ENCODE data around the gene RPS24.

RPS24 gene

DNA sequence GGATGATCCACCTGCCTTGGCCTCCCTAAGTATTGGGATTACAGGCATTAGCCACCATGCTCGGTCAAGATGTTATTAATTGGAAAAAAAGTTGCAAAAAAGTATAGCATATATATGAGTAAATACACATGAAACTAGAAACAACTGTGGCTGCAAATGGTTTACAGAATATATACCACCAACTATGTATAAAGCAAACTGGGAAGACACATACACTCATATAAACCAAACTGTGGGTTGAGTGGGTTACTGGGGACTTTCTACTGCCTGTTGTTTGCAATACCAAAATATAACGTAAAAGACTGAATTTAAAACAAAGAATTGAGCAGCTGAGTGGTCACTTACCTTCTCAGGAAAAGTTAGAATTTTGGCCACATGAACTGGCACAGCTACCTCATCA, 12.5 kb upstream of the RPS24 start:
- no peaks in the 10 kb centered on the region for H3K4me1 ChIP-seq (ENCODE audit: control insufficient read depth, low read length)
- no peak overlapping the region for H3K27ac ChIP-seq (ENCODE audit: low read depth, low read length)
- no peak overlapping the region for H3K4me2 ChIP-seq (ENCODE audit: low read length)
- TF ChIP-seq EZH2phosphoT487 (IDR thresholded peaks at IDR 0.05; ENCODE audit: borderline replicate concordance, low read length): no peak
- TF ChIP-seq, protein P1, sequence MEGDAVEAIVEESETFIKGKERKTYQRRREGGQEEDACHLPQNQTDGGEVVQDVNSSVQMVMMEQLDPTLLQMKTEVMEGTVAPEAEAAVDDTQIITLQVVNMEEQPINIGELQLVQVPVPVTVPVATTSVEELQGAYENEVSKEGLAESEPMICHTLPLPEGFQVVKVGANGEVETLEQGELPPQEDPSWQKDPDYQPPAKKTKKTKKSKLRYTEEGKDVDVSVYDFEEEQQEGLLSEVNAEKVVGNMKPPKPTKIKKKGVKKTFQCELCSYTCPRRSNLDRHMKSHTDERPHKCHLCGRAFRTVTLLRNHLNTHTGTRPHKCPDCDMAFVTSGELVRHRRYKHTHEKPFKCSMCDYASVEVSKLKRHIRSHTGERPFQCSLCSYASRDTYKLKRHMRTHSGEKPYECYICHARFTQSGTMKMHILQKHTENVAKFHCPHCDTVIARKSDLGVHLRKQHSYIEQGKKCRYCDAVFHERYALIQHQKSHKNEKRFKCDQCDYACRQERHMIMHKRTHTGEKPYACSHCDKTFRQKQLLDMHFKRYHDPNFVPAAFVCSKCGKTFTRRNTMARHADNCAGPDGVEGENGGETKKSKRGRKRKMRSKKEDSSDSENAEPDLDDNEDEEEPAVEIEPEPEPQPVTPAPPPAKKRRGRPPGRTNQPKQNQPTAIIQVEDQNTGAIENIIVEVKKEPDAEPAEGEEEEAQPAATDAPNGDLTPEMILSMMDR (IDR thresholded peaks at IDR 0.05; ENCODE audit: low read depth, low read length, poor library complexity, severe bottlenecking): no peak
- no peaks in the 10 kb centered on the region for H3F3A ChIP-seq (ENCODE audit: control insufficient read depth, insufficient read depth)
- H3K9me2 ChIP-seq (replicated peaks; ENCODE audit: control insufficient read depth, low read length): no peaks in the 10 kb centered on the region
- peaks cover 2% of the 10 kb centered on the region for H3K79me2 ChIP-seq (ENCODE audit: control insufficient read depth, low read length)
- H4K20me1 ChIP-seq (ENCODE audit: control insufficient read depth, insufficient read depth, low read depth, low read length): no peaks in the 10 kb centered on the region
- H3K36me3 ChIP-seq (ENCODE audit: control insufficient read depth, low read length): peaks cover 86% of the 10 kb centered on the region
- no peaks in the 10 kb centered on the region for H3K9me3 ChIP-seq (ENCODE audit: control insufficient read depth, insufficient read depth, low read length)
- H3K27me3 ChIP-seq (ENCODE audit: control insufficient read depth, low read length): no peaks in the 10 kb centered on the region
- no peak overlapping the region for H3K4me3 ChIP-seq (ENCODE audit: low read length)

DNA sequence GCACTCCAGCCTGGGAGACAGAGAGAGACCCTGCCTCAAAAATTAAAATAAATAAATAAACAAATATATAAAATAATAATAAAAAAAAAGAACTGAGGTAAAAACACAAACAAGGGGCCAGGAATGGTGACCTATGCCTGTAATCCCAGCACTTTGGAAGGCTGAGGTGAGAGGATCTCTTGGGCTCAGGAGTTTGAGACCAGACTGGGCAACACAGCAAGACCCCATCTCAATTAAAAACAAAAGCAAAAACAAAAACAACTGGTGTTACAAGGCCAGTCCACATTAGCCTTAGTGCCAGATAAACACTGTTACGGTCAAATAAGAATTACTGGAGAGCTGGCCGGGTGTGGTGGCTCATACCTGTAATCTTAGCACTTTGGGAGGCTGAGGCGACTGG, 9.9 kb upstream of the RPS24 start:
- no peaks in the 10 kb centered on the region for H3F3A ChIP-seq (ENCODE audit: control insufficient read depth, insufficient read depth)
- H3K4me3 ChIP-seq (ENCODE audit: low read length): no peak overlapping the region

DNA sequence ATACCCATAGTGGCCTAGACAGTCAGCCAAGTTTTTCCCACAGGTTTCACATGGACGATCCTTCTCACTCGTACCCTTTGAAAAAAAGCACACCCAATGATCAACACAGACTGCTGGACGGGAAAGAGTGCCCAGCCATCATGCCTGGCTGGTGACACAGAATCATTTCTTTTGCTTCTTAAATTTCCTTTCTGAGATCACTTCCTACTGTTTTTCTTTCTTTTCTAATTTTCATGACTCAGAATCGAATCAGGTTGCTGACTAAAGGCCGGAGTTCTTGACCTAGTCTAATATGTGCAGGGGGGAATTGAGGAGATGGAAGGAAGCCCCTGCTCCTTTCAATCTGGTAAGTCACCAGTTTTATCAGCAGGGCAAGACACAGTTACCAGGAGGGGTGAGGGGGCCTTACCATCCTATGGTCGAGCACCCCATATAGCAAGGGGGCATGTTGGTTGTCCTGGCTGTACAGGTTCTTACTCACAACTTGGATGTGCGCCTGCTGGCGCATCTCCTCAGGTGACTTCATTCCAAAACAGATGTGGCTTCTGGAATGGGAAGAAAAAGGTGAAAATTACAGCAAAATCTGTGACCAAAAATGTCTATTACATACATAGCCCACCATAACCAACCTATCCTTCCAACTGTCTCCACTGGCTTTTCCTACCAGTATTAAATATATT, 7.8 kb upstream of the RPS24 start:
- Histone ChIP-seq H3K4me2 (ENCODE audit: low read length) (no peak overlapping the region), H3K79me2 (ENCODE audit: control insufficient read depth, low read length) (peaks cover 33% of the 10 kb centered on the region), H3K36me3 (ENCODE audit: control insufficient read depth, low read length) (peaks cover 74% of the 10 kb centered on the region), H3K27me3 (ENCODE audit: control insufficient read depth, low read length) (no peaks in the 10 kb centered on the region), H3K9me3 (ENCODE audit: control insufficient read depth, insufficient read depth, low read length) (no peaks in the 10 kb centered on the region), H3K4me1 (ENCODE audit: control insufficient read depth, low read length) (peaks cover 18% of the 10 kb centered on the region), H3F3A (ENCODE audit: control insufficient read depth, insufficient read depth) (0 out of 2 replicates have a peak, but pooled peaks cover 3% of the 10 kb centered on the region), H3K27ac (ENCODE audit: low read depth, low read length) (no peak overlapping the region), H3K4me3 (ENCODE audit: low read length) (no peak overlapping the region), H3K9me2 (replicated peaks; ENCODE audit: control insufficient read depth, low read length) (no peaks in the 10 kb centered on the region), H4K20me1 (ENCODE audit: control insufficient read depth, insufficient read depth, low read depth, low read length) (no peaks in the 10 kb centered on the region)
- TF ChIP-seq, protein P1 (IDR thresholded peaks at IDR 0.05; ENCODE audit: low read depth, low read length, poor library complexity, severe bottlenecking): no peak
- no peak for TF ChIP-seq EZH2phosphoT487 (IDR thresholded peaks at IDR 0.05; ENCODE audit: borderline replicate concordance, low read length)

More for the DNA sequence above, 9.9 kb upstream of the RPS24 start:
- no peak overlapping the region for H3K4me2 ChIP-seq (ENCODE audit: low read length)
- TF ChIP-seq, protein P1 (IDR thresholded peaks at IDR 0.05; ENCODE audit: low read depth, low read length, poor library complexity, severe bottlenecking): no peak
- TF ChIP-seq EZH2phosphoT487 (IDR thresholded peaks at IDR 0.05; ENCODE audit: borderline replicate concordance, low read length): no peak
- H3K79me2 ChIP-seq (ENCODE audit: control insufficient read depth, low read length): peaks cover 27% of the 10 kb centered on the region
- H3K9me3 ChIP-seq (ENCODE audit: control insufficient read depth, insufficient read depth, low read length): no peaks in the 10 kb centered on the region
- H3K27me3 ChIP-seq (ENCODE audit: control insufficient read depth, low read length): no peaks in the 10 kb centered on the region
- no peak overlapping the region for H3K27ac ChIP-seq (ENCODE audit: low read depth, low read length)
- H3K36me3 ChIP-seq (ENCODE audit: control insufficient read depth, low read length): peaks cover 80% of the 10 kb centered on the region
- H4K20me1 ChIP-seq (ENCODE audit: control insufficient read depth, insufficient read depth, low read depth, low read length): no peaks in the 10 kb centered on the region
- no peaks in the 10 kb centered on the region for H3K9me2 ChIP-seq (replicated peaks; ENCODE audit: control insufficient read depth, low read length)
- peaks cover 12% of the 10 kb centered on the region for H3K4me1 ChIP-seq (ENCODE audit: control insufficient read depth, low read length)
